ENCODE measurements around the gene SLC1A5. TPM values are rescaled to one million over a fixed set of nuclear protein-coding genes. Genes with fewer than 3 reads are reported as not detected.

The SLC1A5 gene
- total RNA-seq, result 100 to 1,000 TPM; 438 to 447 TPM

GRCh38 chr19:46788262-46788967, at the start of gene SLC1A5:
TSS of gene SLC1A5 (minus strand) at chr19:46788594. CDS start at chr19:46787965, 629 bp downstream.
- ChIA-PET POLR2A (interaction anchor here (0.5 to 1.5 kb wide), 11 partner anchors 18 to 772 kb away, joined by 3 to 11 read pairs (median 4); partner anchors contain the start of genes AP2S1, DACT3 and ZC3H4), CTCF (interaction anchor here (1.0 to 1.6 kb wide), 5 partner anchors 13 to 225 kb away, joined by 3 to 6 read pairs (median 3); no protein-coding TSS in a partner anchor)

- CTCF ChIA-PET, result interaction anchor here (0.6 to 1.1 kb wide), 2 partner anchors 80 to 222 kb away, joined by 3 to 5 read pairs; no protein-coding TSS in a partner anchor
- POLR2A ChIA-PET, result no interaction called here
Measured at GRCh38 chr19:46838160-46838559, 49.8 kb upstream of the SLC1A5 start.

- POLR2A ChIA-PET, result no interaction called here
- CTCF ChIA-PET, result interaction anchor here (1.1 kb wide), 1 partner anchor 77 kb away, joined by 4 read pairs; no protein-coding TSS in a partner anchor
Measured at GRCh38 chr19:46834984-46835383, 46.6 kb upstream of the SLC1A5 start.

- CTCF ChIA-PET, result interaction anchor here (1.0 to 1.1 kb wide), 2 partner anchors 50 to 76 kb away, joined by 3 to 4 read pairs; no protein-coding TSS in a partner anchor
- POLR2A ChIA-PET, result interaction anchor here (1.0 kb wide), 1 partner anchor 58 kb away, joined by 4 read pairs; no protein-coding TSS in a partner anchor
Measured at GRCh38 chr19:46834121-46834520, 45.7 kb upstream of the SLC1A5 start.

- ChIA-PET CTCF (interaction anchor here (1.5 to 2.0 kb wide), 2 partner anchors 10 to 83 kb away, joined by 3 to 8 read pairs; no protein-coding TSS in a partner anchor), POLR2A (interaction anchor here (0.5 to 0.7 kb wide), 2 partner anchors 35 to 36 kb away, joined by 3 to 6 read pairs; no protein-coding TSS in a partner anchor)
Measured at GRCh38 chr19:46830864-46831263, 42.5 kb upstream of the SLC1A5 start.

GRCh38 chr19:46828484-46828883, 40.1 kb upstream of the SLC1A5 start:
- CTCF ChIA-PET, result interaction anchor here (0.7 to 1.4 kb wide), 4 partner anchors 12 to 167 kb away, joined by 3 to 6 read pairs (median 4); partner anchors contain the start of genes DACT3 and SLC1A5
- POLR2A ChIA-PET, result interaction anchor here (0.7 kb wide), 2 partner anchors 40 to 348 kb away, joined by 4 to 8 read pairs; partner anchors contain the start of gene SLC1A5

GRCh38 chr19:46825731-46826055, 37.3 kb upstream of the SLC1A5 start:
- POLR2A ChIA-PET, result no interaction called here
- CTCF ChIA-PET, result interaction anchor here (0.6 to 1.0 kb wide), 2 partner anchors 15 to 37 kb away, joined by 3 read pairs; partner anchors contain the start of gene SLC1A5

GRCh38 chr19:46824890-46825730, 36.7 kb upstream of the SLC1A5 start:
- ChIA-PET CTCF (interaction anchor here (0.6 kb wide), 1 partner anchor 36 kb away, joined by 3 read pairs; the partner anchor contains the start of gene SLC1A5), POLR2A (no interaction called here)

GRCh38 chr19:46823049-46823448, 34.7 kb upstream of the SLC1A5 start:
- POLR2A ChIA-PET, result no interaction called here
- CTCF ChIA-PET, result interaction anchor here (3.7 kb wide), 1 partner anchor 17 kb away, joined by 17 read pairs; no protein-coding TSS in a partner anchor

- POLR2A ChIA-PET, result interaction anchor here (1.8 kb wide), 1 partner anchor 34 kb away, joined by 11 read pairs; the partner anchor contains the start of gene SLC1A5
Measured at GRCh38 chr19:46822410-46822787, 34.0 kb upstream of the SLC1A5 start.

GRCh38 chr19:46821512-46822409, 33.4 kb upstream of the SLC1A5 start:
- ChIA-PET CTCF (interaction anchor here (0.7 to 3.7 kb wide), 5 partner anchors 18 to 72 kb away, joined by 3 to 17 read pairs (median 3); no protein-coding TSS in a partner anchor), POLR2A (interaction anchor here (0.6 to 1.8 kb wide), 3 partner anchors 34 to 44 kb away, joined by 3 to 11 read pairs (median 8); partner anchors contain the start of gene SLC1A5)

More at GRCh38 chr19:46822410-46822787, 34.0 kb upstream of the SLC1A5 start:
- CTCF ChIA-PET, result interaction anchor here (0.7 to 3.7 kb wide), 3 partner anchors 18 to 55 kb away, joined by 3 to 17 read pairs (median 14); no protein-coding TSS in a partner anchor

GRCh38 chr19:46818812-46819211, 30.4 kb upstream of the SLC1A5 start:
- POLR2A ChIA-PET, result no interaction called here
- CTCF ChIA-PET, result interaction anchor here (0.7 to 1.9 kb wide), 2 partner anchors 62 to 121 kb away, joined by 4 read pairs; no protein-coding TSS in a partner anchor

- ChIA-PET CTCF (interaction anchor here (0.5 kb wide), 1 partner anchor 50 kb away, joined by 3 read pairs; no protein-coding TSS in a partner anchor), POLR2A (no interaction called here)
Measured at GRCh38 chr19:46815833-46816627, 27.6 kb upstream of the SLC1A5 start.

- ChIA-PET POLR2A (interaction anchor here (0.6 kb wide), 1 partner anchor 317 kb away, joined by 4 read pairs; the partner anchor contains the start of gene SAE1), CTCF (no interaction called here)
Measured at GRCh38 chr19:46813839-46814358, 25.5 kb upstream of the SLC1A5 start.

- ChIA-PET CTCF (no interaction called here), POLR2A (no interaction called here)
Measured at GRCh38 chr19:46812977-46813838, 24.8 kb upstream of the SLC1A5 start.
